Panc1 (cell line): Measurements from ENCODE around the gene DGAT2. TPM values are rescaled to one million over a fixed set of nuclear protein-coding genes. Genes with fewer than 3 reads are reported as not detected.

Experiments
- ATAC-seq: fragments of 200-7000 bp; cut with Tn5 transposase; 2 replicates; pipeline ENCODE4 v1.9.1; 2020; ENCODE audit warnings: mild to moderate bottlenecking, moderate library complexity
- BruUV-seq: library from RNA; stranded (reverse); fragments of 400-500 nt; replicated peaks from 2 replicates; lab custom pipeline; 2021; lab: Mats Ljungman, UMichigan
- CTCF ChIA-PET: fragments of 300-600 bp; sonication (Branson Sonifier 250); formaldehyde crosslinking; loops from one replicate; lab custom pipeline; 2022; ENCODE audit warnings: antibody characterized with exemption; lab: Charles Lee
- POLR2A ChIA-PET: fragments of 300-600 bp; sonication (Branson Sonifier 250); formaldehyde crosslinking; loops from one replicate; lab custom pipeline; 2022; ENCODE audit warnings: antibody characterized with exemption; lab: Charles Lee
- DNase-seq: peaks from one replicate; pipeline ENCODE4 v3.0.0-alpha.2; 2010; ENCODE audit warnings: low read depth, low spot score
- H3K27ac ChIP-seq: 2 replicates; pipeline ENCODE4 v1.5.1; 2011; ENCODE audit warnings: mild to moderate bottlenecking, low read length, inconsistent platforms
- H3K27me3 ChIP-seq: fragments of 200-500 bp; sonication (Bioruptor generic); 2 replicates; pipeline ENCODE4 v1.6.0; 2014; ENCODE audit warnings: low read length, inconsistent platforms; ENCODE audit not compliant: control insufficient read depth, insufficient read depth
- H3K36me3 ChIP-seq: fragments of 200-500 bp; sonication (Bioruptor generic); 2 replicates; pipeline ENCODE4 v1.5.1; 2014; ENCODE audit warnings: inconsistent platforms, mild to moderate bottlenecking, low read length, moderate library complexity; ENCODE audit not compliant: control insufficient read depth, insufficient read depth
- H3K4me1 ChIP-seq: 2 replicates; pipeline ENCODE4 v1.5.1; 2011; ENCODE audit warnings: inconsistent platforms, mild to moderate bottlenecking, low read length, moderate library complexity; ENCODE audit not compliant: control insufficient read depth, insufficient read depth
- H3K4me3 ChIP-seq, 2 experiments: 2 replicates each; pipeline ENCODE4 v1.5.1; 2011 to 2012; ENCODE audit warnings: low read depth in 2 of 2, low read length in 2 of 2, mild to moderate bottlenecking in 2 of 2, inconsistent platforms in 1 of 2, moderate library complexity in 1 of 2
- H3K9me3 ChIP-seq: fragments of 200-500 bp; sonication (Bioruptor generic); 2 replicates; pipeline ENCODE4 v1.5.1; 2014; ENCODE audit warnings: low read depth, mild to moderate bottlenecking, inconsistent platforms, low read length, moderate library complexity; ENCODE audit not compliant: control insufficient read depth, insufficient read depth
- POLR2AphosphoS5 ChIP-seq: IDR thresholded peaks from 2 replicates; pipeline ENCODE4 v1.6.1; 2012; ENCODE audit warnings: mild to moderate bottlenecking, low read depth, low read length, moderate library complexity
- SIN3A ChIP-seq: IDR thresholded peaks from 2 replicates; pipeline ENCODE4 v1.6.1; 2012; ENCODE audit warnings: low read depth, mild to moderate bottlenecking, low read length, moderate library complexity, borderline replicate concordance; ENCODE audit not compliant: insufficient read depth
- TCF7L2 ChIP-seq: IDR thresholded peaks from 2 replicates; pipeline ENCODE4 v1.6.1; 2011; ENCODE audit warnings: mild to moderate bottlenecking, low read depth, low read length, inconsistent platforms
- in situ Hi-C: cut with HindIII; loops from 2 replicates; pipeline ENCODE4 v1.10.0; 2016; ENCODE audit warnings: low sequenced_read_pairs, low pct_unique_long_range_greater_than_20kb
- intact Hi-C: fragments of 100-400 bp; cut with micrococcal nuclease; formaldehyde crosslinking; loops from one replicate; pipeline ENCODE4 v1.10.0; 2022; ENCODE audit not compliant: unreplicated experiment
- total RNA-seq: library from RNA; stranded (reverse); gene quantifications from one replicate; pipeline ENCODE4 v1.2.1, GENCODE V29; 2021; ENCODE audit not compliant: unreplicated experiment
- TF ChIP-seq, protein P1 (sequence below): fragments of 450-650 bp; IDR thresholded peaks from 2 replicates; pipeline ENCODE4 v1.5.1; 2017; ENCODE audit warnings: mild to moderate bottlenecking
- TF ChIP-seq, protein P2 (sequence below), 2 experiments: IDR thresholded peaks; 2 replicates each; pipeline ENCODE4 v1.6.1; 2011 to 2012; ENCODE audit warnings: low read depth in 2 of 2, control low read depth in 1 of 2, low read length in 1 of 2, mild to moderate bottlenecking in 1 of 2, moderate library complexity in 1 of 2; ENCODE audit not compliant: insufficient read depth in 1 of 2

The DGAT2 gene
- total RNA-seq, 1 experiment from 2014 or later = 19.2 TPM

DNA sequence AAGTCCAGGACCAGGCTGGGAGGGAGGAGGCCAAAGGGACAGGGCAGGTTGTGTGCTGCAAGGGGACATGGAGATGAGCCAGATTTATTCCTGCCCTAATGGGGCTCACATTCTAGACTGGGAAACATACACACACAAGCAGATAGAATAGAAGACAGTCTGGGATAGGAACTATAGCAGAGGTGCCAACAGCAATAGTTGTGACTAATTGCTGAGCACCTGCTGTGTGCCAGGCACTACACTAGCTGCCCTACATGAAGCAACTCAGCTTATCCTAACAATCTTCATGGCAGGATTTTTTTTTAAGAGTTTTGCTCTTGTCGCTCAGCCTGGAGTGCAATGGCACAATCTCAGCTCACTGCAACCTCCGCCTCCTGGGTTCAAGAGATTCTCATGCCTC, 39.6 kb upstream of the DGAT2 start:
- ATAC-seq (no peak), DNase-seq (no peak)
- Histone ChIP-seq H3K9me3 (no peaks in the 10 kb centered on the region), H3K27me3 (no peaks in the 10 kb centered on the region), H3K27ac (no peak overlapping the region), H3K36me3 (no peaks in the 10 kb centered on the region), H3K4me3 (no peak overlapping the region), H3K4me1 (no peaks in the 10 kb centered on the region)
- ChIA-PET POLR2A (no interaction called here), CTCF (no interaction called here)
- BruUV-seq = no TSS peak
- intact Hi-C loops (no loop called here), in situ Hi-C loops (no loop called here)
- TF ChIP-seq, protein P1, sequence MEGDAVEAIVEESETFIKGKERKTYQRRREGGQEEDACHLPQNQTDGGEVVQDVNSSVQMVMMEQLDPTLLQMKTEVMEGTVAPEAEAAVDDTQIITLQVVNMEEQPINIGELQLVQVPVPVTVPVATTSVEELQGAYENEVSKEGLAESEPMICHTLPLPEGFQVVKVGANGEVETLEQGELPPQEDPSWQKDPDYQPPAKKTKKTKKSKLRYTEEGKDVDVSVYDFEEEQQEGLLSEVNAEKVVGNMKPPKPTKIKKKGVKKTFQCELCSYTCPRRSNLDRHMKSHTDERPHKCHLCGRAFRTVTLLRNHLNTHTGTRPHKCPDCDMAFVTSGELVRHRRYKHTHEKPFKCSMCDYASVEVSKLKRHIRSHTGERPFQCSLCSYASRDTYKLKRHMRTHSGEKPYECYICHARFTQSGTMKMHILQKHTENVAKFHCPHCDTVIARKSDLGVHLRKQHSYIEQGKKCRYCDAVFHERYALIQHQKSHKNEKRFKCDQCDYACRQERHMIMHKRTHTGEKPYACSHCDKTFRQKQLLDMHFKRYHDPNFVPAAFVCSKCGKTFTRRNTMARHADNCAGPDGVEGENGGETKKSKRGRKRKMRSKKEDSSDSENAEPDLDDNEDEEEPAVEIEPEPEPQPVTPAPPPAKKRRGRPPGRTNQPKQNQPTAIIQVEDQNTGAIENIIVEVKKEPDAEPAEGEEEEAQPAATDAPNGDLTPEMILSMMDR = no peak
- TF ChIP-seq, protein P2, sequence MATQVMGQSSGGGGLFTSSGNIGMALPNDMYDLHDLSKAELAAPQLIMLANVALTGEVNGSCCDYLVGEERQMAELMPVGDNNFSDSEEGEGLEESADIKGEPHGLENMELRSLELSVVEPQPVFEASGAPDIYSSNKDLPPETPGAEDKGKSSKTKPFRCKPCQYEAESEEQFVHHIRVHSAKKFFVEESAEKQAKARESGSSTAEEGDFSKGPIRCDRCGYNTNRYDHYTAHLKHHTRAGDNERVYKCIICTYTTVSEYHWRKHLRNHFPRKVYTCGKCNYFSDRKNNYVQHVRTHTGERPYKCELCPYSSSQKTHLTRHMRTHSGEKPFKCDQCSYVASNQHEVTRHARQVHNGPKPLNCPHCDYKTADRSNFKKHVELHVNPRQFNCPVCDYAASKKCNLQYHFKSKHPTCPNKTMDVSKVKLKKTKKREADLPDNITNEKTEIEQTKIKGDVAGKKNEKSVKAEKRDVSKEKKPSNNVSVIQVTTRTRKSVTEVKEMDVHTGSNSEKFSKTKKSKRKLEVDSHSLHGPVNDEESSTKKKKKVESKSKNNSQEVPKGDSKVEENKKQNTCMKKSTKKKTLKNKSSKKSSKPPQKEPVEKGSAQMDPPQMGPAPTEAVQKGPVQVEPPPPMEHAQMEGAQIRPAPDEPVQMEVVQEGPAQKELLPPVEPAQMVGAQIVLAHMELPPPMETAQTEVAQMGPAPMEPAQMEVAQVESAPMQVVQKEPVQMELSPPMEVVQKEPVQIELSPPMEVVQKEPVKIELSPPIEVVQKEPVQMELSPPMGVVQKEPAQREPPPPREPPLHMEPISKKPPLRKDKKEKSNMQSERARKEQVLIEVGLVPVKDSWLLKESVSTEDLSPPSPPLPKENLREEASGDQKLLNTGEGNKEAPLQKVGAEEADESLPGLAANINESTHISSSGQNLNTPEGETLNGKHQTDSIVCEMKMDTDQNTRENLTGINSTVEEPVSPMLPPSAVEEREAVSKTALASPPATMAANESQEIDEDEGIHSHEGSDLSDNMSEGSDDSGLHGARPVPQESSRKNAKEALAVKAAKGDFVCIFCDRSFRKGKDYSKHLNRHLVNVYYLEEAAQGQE (IDR thresholded peaks at IDR 0.05; ENCODE audit: insufficient read depth in 1 of 2, low read depth in 2 of 2, low read length in 1 of 2) = no peak
- TF ChIP-seq SIN3A (no peak), POLR2AphosphoS5 (no peak), TCF7L2 (no peak)

DNA sequence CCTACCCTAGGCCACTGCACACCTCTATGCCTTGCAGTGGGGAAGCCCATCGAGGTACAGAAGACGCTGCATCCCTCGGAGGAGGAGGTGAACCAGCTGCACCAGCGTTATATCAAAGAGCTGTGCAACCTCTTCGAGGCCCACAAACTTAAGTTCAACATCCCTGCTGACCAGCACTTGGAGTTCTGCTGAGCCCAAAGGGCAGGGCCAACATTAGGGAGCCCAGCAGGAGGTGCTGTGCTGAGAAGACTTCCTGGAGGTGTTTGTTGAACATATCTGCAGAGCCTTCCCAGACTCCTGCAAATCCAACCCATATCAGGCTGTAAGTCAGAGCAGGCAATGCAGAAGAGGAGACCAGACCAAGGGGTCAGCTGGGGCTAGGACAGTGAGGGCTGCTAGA, 37.5 kb upstream of the DGAT2 start:
- ChIA-PET CTCF (no interaction called here), POLR2A (interaction anchor here (0.6 kb wide), 1 partner anchor 37 kb away, joined by 3 read pairs; no protein-coding TSS in a partner anchor)
- peaks cover 7% of the 10 kb centered on the region; the same call in 1 of the 2 replicates for H3K27me3 ChIP-seq
- H3K9me3 ChIP-seq = no peaks in the 10 kb centered on the region
- no peak overlapping the region for H3K27ac ChIP-seq
- H3K4me3 ChIP-seq = no peak overlapping the region
- in situ Hi-C loops (no loop called here), intact Hi-C loops (no loop called here)
- TF ChIP-seq TCF7L2 = no peak
- TF ChIP-seq POLR2AphosphoS5 = no peak
- TF ChIP-seq SIN3A = no peak
- TF ChIP-seq, protein P1 = no peak
- TF ChIP-seq, protein P2 (IDR thresholded peaks at IDR 0.05; ENCODE audit: insufficient read depth in 1 of 2, low read depth in 2 of 2, low read length in 1 of 2) = no peak
- DNase-seq (no peak), ATAC-seq (no peak)
- no peaks in the 10 kb centered on the region for H3K4me1 ChIP-seq
- H3K36me3 ChIP-seq = no peaks in the 10 kb centered on the region
- no TSS peak for BruUV-seq
